ENCODE results near the gene RAB4A.

The RAB4A gene

DNA sequence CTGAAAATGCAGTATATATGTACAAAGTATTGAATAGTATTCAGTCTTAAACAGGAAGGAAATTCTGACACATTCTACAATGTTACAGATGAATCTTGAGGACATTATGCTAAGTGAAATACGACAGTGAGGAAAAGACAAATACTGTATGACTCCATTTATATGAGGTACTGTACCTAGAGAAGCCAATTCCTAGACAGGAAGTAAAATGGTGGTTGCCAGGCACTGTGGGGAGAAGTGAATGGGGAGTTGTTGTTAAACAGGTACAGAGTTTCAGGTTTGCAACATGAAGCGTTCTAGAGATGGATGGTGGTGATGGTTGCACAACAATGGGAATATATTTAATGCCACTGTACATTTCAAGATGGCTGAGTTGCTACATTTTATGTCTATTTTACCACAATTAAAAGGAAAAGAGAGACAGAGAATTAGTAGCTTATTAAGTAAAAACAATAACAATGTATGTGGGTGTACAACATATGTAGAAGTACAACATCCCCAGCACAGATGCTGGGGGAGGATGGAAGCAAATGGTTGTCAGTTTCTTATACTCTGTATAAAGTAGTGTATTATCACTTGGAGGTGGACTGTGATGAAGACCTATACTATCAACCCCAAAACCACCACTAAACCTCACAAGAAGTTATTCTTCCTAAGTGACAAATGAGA, 3.9 kb upstream of the RAB4A start:
- TF ChIP-seq, protein P1, sequence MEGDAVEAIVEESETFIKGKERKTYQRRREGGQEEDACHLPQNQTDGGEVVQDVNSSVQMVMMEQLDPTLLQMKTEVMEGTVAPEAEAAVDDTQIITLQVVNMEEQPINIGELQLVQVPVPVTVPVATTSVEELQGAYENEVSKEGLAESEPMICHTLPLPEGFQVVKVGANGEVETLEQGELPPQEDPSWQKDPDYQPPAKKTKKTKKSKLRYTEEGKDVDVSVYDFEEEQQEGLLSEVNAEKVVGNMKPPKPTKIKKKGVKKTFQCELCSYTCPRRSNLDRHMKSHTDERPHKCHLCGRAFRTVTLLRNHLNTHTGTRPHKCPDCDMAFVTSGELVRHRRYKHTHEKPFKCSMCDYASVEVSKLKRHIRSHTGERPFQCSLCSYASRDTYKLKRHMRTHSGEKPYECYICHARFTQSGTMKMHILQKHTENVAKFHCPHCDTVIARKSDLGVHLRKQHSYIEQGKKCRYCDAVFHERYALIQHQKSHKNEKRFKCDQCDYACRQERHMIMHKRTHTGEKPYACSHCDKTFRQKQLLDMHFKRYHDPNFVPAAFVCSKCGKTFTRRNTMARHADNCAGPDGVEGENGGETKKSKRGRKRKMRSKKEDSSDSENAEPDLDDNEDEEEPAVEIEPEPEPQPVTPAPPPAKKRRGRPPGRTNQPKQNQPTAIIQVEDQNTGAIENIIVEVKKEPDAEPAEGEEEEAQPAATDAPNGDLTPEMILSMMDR (IDR thresholded peaks at IDR 0.05): no peak

DNA sequence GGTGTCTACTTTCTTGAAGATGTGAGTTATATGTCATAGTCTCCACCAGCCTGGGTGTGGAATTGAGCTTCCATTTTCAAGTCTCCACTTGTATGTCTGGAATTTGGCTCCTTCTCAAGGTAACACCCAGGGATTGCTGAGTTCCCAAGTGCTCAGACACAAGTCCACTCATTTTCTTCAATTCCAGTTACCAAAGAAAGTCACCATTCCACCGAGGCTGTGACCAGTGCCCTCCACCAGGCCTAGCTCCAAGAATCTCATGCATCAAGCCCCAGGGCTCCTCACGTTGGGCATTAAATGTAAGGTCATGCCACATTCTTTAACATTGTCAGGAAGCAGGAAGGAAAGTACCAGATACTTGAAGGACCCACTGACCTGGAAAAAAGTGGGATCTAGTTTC, 2.4 kb upstream of the RAB4A start:
- TF ChIP-seq, protein P1 (IDR thresholded peaks at IDR 0.05): no peak

DNA sequence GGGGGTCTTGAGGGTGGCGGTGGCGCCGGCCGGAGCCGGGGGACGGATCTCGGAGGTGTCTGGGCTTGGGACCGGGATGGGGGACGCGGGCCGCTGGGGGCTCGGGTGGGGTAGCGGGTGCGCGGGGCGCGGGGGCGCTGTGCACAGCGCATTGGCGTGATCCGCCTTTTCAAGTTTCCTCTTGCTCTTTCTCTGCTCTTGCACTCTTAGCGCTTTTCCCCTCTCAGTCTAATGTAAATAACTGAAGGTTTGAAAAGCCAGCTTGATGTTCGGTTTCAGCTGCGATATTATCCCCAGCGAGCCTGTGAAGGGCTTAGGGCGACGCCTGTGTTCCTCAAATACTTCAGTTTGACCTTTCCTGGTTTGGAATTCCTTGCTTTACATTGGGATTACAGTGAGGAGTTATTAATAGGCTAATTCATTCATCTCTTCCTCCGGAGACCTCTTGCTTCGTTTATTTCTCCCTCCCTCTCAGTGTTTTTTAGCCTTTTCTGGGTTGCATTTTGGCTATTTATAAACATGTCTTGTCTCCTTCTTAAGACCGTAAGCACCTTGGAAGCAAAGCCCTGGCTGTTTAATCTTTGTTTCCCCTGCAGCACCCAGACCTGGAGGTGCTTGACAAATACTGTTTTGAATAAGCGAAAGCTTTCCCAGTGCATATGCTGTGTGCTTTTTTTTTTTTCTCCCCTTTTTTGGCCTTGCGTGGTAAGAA, 693 bp downstream of the RAB4A start:
- TF ChIP-seq, protein P1 (IDR thresholded peaks at IDR 0.05): no peak

DNA sequence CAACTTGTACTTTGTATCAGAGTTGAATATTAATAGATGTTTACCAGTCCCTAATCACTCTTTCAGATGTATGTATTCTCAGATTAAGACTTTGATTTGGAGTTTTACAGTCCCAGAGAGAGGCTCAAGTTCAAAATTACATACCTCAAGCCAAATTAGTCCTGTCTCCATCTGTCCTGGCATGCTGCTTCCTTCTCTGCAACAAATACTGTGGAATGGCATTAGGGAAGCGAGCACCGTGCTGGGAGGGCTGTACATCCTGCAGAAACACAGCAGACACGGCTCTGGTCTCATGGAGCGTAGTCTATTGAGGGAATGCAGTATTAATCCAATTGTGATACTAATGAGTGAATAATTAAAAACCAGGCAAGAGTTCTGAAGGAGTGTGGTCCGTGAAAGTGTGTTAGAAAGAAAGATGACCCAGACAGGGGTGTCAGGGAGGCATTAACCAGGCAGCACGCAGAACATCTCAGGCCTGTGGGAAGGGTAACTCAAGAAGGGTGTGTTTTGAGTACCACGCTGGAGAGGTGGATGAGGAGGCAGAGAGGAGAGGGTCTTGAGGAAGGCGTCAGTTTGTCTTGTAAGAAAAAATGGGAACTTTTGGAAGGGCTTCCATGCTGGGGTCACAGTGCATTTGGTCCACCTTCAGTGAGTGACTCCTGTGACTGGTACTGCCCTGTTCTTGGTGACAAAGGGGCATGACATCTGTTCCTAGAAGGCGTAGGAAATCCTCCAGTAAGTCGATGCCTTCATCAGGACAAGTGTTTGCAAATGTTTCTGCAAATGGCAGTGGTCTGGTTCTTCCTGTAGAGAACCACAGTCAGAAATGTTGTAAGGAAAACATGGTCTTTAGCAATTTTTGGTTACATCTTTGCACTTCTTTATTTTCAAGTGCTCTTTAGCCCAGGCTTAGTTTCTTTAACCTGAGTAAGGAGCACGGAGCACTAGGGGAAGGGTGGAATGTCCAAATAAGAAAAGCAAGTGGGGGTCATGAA, 1.6 kb downstream of the RAB4A start:
- TF ChIP-seq, protein P1 (IDR thresholded peaks at IDR 0.05): no peak

DNA sequence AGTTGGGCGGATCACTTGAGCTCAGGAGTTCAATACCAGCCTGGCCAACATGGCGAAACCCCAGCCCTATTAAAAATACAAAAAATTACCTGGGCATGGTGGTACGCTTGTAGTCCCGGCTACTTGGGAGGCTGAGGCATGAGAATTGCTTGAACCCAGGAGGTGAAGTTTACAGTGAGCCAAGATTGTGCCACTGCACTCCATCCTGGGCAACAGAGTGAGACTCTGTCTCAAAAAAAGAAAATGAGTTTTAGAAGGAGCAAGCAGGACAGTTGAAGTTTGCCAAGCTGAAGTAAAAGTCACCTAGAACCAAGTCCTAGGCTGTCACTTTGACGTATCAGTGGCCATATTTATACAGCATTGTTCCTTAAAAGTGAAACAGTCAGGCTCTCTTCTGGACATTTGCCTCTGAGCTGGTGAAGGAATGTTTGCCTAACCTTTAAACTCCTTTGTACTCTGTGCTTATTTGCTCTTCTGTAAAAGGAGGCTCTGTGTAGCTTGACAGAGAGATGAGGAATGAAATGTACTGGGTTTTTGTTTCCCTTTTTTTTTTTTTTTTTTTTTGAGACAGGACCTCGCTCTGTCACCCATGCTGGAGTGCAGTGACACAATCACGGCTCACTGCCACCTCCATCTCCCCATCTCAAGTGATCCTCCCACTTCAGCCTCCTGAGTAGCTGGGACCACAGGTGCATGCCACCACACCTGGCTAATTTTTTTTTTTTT, 2.8 kb downstream of the RAB4A start:
- TF ChIP-seq, protein P1 (IDR thresholded peaks at IDR 0.05): no peak

DNA sequence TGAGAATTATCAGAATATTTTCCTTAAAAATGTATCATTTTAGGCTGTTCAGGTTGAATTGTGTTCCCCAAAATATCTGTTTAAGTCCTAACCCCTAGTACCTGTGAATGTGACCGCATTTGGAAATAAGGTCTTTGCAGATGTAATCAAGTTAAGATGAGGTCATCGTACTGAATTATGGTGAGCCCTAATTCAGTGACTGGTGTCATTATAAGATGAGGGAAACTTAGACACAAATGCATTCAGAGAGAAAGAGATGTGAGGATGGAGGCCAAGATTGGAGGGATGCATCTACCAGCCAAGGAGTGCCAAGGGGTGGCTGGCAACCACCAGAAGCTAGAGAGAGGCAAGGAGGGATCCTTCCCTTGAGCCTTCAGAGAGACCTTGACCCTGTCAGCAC, 4.1 kb downstream of the RAB4A start:
- TF ChIP-seq, protein P1 (IDR thresholded peaks at IDR 0.05): no peak

Data from LNCAP (cell line).